CMK (cell line): Measurements from ENCODE around the gene KRT81.
A peak's percentile ranks its signal among the peaks of the same experiment; 100 is the strongest.
"Not testable (repeated sequence)": the region's sequence is repeated elsewhere in the genome, so short reads cannot be mapped to it uniquely, and the experiment has no call there.

Source experiments
- DNase-seq: peaks from one replicate; pipeline ENCODE4 v3.0.0-alpha.2; 2010; ENCODE audit warnings: low read depth

Gene KRT81

DNA sequence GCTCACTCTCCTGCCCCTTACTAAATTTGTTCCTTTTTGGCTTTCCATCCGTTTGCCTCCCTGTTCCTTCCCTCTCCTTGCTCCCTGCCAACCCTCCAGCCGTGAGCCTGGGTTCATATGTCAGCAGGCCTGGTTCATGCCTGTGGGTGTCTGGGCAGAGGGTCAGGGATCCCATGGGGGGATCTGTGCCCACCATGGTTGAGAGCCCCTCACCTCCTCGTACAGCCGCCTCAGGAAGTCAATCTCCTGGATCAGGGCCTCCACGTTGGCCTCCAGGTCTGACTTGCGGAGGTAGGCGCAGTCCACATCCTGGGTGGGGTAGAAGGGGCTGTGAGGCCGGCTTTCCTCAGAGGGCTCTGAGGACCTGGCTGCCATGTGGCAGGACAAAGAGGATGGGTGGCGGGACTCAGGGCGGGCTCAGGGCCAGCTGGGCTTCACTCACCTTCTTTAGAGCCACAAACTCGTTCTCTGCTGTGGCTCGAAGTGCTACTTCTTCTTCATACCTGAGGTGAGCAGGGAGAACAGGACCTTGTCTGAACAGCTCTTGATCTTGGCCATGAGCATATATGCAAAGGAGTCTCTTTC is 26.2 kb upstream of the KRT81 start:
- no peak for DNase-seq

DNA sequence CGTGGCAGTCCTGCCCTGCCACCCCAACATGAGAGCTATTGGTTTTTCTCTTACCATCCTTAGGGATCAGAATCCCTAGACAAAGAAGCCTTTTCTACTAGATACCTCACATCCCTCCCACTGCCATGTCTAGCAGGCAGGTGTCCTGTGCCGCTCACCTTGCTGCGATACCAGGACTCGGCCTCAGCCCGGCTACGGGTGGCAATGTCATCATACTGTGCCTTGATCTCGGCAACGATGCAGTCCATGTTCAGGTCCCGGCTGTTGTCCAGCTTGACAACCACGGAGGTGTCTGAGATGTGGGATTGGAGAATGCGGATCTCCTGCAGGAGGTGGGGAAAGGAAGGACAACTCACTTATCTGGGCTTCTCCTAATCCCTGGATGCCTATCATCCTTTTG is 25.4 kb upstream of the KRT81 start:
- DNase-seq: no peak

DNA sequence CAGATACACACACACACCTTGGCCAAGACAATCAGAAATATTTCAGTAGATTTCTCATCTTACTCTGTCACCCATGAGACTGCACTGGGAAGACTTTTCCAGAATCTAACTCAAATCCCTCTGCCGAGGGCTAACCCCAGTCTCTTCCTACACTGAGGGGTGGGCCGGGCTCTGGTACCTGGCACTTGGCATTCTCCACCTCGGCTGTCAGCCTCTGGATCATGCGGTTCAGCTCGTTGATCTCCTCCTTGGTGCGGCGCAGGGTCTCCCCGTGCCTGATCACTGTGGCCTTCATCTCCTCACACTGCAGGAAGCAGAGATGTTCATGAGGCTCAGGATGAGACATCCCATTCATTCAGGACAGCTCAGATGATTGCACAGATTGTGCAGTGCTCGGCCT is 25.0 kb upstream of the KRT81 start:
- DNase-seq: no peak

DNA sequence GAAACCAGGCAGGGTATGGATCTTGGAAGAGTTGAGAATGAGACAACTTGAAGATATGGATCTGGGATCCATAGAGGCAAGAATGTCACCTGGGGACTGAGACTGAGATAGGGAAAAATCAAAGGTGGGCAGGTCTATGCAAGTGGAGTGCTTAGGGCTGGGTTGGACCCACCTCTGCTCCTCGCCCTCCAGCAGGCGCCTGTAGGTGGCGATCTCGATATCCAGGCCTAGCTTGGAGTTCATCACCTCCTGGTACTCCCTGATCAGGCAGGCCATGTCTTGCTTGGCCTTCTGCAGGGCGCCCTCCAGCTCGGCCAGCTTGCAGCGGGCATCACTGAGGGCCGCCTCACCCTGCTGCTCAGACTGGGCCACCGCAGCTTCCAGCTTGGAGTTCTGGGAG is 24.4 kb upstream of the KRT81 start:
- not testable (repeated sequence) for DNase-seq

DNA sequence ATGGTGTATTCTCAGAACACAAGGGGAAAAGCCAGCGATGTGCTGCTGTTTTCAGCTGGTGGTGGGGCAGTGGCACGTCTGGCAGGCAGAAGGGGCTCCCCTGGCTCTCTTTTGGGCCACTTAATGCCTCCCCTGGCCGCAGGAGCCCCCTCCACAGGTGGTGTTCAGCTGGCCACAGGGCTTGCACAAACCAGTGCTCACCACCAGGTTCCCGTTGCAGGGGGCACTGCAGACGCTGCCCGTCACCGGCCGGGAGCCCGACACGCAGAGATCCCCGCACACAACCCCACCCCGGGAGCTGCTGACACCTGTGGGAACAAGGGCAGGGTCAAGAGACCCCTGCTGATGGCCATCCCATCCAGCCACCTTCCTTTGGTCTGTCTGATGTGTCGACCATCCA is 23.2 kb upstream of the KRT81 start:
- no peak for DNase-seq

DNA sequence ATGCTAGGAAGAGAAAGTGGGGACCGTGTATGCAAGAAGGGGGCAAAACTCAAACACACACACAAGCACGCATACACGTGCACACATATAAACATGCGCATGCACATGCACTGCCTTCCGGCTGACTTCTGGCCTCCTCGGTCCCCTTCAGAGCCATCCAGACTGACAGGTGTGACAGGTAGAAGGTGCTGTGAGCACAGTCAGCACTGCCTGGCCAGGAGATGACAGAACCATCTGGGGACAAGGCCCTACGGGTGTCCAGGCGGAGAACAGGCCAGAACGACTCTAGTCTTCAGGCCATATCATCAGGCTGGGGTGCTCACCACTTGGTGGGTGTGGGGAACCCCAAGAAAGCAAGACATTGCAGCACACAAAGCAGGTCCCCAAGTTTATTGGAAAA is 22.6 kb upstream of the KRT81 start:
- DNase-seq: no peak

DNA sequence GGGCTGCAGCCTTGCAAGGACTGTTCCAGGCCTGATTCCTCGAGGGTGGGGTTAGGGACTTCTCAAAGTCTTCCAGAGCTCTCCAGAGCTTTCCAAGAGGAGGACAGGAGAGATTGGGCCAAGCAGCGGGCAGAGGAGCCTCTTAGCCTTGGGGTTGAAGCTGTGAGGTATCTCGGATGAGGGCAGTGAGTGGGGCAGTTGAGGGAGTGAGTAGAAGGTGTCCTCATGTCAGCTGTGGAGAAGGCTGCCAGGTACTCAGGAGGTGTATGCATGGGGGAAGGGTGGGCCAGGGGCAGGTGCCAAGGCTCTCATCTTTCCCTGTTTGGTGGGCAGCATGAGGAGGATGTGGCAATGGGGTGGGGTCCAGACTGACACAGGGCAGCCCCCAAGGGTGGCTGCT is 22.1 kb upstream of the KRT81 start:
- no peak for DNase-seq

DNA sequence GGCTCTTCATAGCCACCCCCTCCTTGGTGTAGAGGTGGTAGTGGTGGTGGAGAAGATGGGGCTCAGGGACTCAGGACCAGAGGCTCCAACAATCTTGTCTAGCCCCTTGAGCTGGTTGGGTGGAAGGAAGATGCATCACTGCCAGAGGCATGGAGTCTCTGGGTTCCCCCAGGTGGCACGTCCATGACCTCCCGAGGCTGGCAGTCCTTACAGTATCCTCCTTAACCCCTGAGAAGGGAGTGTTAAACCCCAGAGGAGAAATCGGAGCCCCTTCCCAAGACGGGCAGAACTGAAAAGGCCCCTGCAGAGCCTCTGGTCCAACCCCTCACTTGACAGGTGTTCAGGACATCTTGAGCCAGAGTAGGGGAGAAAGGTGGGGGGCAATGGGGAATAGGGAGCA is 20.8 kb upstream of the KRT81 start:
- no peak for DNase-seq

DNA sequence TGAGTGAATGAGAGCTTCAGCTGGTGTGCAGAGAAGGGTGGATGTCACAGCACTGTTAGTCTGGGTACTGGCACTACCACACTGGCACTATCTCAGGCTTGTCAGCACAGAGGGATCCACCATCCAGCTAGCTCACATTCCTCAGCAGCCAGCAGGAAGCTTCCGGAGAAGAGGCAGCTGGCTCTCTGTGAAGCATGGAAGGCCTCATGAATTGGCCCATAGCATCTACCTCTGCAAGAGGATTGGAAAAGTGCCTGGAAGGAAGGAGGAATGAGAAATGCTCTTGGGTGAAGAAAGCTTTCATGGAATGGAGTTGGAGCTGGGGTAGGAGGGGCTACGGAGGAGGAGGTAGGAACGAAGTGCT is 19.9 kb upstream of the KRT81 start:
- no peak for DNase-seq

DNA sequence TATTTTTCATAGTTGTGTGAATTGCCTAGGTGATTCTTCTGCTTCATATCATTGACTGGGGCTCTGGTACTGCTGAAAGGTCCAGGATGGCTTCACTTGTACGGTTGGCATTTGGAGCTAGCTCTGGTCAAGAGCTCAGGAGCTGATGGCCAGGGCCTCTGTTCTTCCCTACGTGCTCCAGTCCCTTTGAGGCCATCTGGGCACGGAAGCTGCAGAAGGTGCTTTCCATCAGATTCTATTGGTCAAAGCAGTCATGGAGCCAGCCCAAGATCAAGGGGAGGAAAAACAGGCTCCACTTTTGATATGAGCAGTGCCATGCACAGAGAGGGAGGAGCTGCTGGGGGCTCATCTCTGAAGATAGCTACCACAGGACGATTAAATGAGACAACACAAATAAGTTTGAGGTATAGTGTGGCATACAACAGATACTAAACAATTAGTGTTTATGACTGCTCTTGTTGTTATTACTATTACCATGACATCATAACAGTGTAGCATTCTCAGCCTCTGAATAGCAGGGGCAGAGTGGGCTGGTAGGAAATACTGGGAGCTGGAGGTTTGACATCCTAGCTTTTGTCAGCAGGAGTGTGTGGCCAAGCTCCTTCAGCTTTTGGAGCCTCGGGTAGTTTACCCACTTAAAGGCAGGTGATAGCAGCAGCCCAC is 19.4 kb upstream of the KRT81 start:
- no peak for DNase-seq

DNA sequence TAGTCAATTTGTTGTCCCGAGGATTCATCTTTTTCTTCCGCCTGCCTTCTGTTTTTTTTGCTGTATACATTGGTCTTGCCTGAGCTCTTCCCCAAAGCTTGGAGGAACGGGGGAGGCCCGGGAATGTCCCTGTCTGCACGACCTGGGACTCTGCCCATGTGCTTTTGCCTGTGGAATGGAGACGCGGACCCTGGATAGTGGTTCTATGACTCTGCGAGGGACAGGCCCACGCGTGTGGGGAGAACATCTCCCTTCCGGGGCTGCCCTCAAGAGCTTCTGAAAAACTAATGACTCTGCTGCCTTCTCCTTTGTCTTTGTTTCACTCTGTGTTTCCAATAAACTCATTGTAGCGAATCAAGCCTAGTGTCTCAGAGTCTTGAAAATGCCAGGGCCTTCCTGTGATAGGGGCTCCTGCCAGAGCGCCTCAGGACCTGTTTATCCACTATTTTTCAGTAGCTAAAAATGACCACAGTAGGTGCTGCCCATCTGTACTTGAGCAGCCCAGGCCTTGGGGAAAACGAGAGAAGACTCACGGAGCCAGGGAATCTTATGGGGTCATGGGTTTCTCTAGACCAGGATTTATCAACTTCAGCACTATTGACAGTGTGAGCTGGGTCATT is 17.6 kb upstream of the KRT81 start:
- DNase-seq: no peak

DNA sequence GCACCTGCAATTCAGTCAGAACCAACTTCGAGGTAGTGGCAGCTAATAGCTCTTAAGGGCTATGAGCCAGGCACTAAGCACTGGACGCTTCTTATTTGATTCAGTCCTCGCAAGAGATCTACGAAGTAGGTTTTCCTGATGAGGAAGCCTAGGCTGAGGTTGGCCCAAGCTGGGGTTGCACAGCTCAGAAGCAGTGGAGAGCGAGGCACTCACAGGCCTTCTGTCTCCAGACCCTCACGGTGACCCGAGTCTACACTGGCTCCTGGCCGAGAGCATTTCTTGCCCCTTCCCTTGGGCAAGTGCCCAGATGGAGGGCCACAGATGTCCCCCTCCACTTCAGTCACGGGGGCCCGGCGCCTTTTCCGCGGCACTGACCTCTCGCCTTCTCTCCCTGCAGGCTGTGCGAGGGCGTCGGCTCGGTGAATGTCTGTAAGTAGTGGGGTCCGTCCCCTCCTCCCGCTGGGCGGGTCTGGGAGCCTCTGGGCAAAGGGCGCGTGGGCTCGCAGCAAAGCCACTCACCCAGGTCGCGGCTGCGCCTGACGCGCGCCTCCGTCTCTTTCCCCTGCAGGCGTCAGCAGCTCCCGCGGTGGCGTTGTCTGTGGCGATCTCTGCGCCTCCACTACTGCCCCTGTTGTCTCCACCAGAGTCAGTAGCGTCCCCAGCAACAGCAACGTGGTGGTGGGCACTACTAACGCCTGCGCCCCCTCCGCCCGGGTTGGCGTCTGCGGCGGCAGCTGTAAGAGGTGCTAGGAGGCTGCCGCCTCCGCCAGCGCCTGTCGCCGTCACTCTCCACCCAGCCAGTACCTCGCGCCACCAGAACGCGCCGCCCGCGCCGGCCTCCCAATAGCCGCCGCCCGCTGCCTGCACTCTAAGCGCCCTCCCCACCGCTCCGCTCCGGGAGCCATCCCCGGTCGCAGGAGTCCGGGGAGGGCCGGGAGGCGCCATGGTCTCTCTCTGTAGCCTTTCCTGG is 16.8 kb upstream of the KRT81 start:
- no peak for DNase-seq

DNA sequence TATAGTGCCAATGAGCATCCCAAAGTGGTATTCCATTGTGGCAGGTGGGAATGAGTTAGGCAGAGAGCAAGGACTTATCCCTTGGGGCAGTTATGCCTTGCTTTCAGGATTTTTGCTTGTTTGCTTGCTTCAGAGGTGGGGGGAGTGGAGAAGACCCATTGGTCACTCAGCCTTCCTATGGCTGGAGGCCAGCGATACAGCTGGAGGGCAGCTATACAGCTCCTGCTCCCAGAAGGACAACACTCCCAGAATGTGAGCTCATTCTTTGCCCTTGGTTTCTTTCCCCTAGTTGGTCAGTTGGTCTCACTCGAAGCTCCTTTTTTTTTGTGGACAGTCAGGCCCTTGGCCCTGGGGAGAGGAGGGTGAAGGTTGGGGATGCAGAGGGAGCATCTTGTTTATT is 15.4 kb upstream of the KRT81 start:
- DNase-seq: no peak

DNA sequence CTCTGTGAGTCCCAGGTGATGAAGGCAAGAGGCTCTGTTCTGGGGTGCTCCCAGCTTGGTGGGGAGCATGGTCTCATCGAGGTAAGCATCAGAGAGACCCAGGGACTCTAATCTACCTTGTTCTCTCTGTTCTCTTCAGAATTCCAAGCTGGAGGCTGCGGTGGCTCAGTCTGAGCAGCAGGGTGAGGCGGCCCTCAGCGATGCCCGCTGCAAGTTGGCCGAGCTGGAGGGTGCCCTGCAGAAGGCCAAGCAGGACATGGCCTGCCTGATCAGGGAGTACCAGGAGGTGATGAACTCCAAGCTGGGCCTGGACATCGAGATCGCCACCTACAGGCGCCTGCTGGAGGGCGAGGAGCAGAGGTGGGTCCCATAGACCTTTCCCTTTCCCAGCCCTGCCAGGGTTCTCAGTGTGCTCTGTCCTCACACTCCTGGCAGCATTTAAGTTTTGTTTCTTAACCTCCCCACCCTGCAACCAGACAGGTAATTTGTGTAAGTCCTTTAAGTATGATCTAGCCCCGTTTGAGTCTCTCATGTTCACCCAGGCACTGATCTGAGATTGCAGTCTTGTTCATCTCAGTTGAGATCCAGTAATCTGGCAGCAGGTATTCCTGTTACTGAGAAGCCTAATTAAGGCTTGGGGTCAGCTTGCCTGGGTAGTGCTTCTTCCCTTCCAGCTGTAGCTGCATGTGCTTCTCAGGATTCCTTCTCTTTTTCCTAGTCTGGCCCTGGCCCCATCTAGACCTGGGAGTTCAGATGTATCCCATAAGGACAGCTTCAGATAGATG is 14.8 kb upstream of the KRT81 start:
- no peak for DNase-seq

DNA sequence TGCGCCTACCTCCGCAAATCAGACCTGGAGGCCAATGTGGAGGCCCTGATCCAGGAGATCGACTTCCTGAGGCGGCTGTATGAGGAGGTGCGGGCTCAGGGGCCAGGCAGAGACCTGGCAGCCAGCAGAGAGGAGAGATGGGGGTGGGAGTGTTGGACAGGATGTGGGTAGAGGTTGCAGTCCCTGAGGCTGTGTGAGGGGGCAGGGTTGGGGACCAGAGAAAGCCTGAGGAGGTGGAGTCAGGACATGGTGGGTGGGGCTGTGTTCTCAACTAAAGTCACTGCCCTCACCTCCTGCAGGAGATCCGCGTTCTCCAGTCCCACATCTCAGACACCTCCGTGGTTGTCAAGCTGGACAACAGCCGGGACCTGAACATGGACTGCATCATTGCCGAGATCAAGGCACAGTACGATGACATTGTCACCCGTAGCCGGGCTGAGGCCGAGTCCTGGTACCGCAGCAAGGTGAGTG is 13.6 kb upstream of the KRT81 start:
- peak; percentile 18 for DNase-seq

DNA sequence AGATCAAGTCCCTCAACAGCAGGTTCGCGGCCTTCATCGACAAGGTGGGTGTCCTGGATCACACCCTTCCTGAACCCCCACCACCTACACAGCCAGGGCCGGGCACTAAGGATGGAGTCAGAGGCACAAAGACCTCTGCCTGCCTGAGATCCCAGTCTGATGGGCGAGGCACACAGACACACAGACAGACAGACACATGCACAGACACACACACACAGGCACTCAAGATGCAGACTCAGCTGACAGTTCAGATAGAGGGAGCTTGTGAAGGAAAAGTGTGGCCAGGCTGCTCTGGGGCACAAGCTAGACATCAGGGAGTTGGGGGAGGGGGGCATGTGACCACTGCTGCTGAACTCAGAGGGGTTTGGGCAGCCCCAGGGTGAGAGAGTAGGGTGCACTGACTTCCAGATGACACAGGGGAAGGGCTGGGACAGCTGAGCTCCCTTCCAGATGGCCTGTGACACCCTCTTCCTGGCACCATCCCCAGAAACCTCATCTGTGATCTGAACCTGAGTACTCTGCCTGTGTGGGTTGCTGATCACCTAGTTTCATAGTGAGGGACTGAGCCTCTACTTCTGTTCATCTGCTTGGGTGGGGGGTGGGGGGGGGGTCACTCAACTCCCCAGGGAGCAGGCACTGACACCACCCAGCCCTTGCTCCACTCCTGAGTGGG is 11.0 kb upstream of the KRT81 start:
- DNase-seq: not testable (repeated sequence)

DNA sequence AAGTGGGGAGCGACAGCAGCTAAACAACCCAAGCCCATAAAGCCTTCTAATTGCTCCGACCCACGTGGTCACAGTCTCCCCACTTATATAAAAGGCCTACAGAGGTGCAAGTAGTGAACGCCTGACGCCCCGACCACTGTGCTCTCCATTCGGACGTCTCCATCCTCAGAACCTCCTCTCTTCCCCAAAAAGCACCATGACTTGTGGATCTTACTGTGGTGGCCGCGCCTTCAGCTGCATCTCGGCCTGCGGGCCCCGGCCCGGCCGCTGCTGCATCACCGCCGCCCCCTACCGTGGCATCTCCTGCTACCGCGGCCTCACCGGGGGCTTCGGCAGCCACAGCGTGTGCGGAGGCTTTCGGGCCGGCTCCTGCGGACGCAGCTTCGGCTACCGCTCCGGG is 10.4 kb upstream of the KRT81 start:
- DNase-seq: not testable (repeated sequence)

DNA sequence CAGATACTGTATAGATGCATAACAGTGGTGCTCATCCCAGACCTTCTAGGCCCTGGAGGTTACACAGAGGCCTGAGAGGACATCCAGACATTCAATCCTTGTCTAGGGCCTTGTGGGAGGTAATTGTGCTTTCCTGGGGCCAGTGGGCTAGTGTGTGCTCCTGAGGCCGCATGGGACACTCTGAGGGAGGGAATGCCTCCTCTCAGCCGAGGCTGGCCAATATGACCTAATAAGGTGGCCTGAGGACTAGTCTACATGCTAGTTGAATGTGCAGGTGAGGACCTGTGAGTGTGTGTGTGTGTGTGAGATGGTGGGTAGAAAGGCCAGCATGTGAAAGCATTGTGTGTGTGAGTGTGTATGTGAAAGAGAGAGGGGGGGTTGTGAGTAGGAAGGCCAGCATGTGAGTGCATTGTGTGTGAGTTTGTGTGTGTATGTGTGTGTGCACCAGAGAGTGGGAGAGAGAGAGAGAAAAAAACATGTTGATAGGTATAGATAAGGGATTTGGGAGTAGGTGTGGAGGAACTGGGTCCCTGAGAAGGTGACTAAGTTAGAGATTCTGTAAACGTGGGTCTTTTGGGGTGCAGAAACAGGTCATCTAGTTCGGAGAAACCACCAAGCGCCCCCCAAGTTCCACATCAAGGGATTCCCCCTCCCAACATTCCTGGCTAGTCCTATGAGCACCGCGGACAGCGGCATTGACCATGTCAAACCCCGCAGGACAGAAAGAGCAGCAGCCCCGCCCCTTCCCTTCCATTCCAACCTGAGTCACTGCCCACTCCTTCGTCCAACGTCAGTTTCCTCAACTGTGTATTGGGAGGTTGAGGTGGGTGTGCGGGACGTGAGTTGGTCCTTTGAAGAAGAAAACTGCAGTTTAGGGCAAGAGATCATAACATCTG is 9.7 kb upstream of the KRT81 start:
- no peak for DNase-seq

DNA sequence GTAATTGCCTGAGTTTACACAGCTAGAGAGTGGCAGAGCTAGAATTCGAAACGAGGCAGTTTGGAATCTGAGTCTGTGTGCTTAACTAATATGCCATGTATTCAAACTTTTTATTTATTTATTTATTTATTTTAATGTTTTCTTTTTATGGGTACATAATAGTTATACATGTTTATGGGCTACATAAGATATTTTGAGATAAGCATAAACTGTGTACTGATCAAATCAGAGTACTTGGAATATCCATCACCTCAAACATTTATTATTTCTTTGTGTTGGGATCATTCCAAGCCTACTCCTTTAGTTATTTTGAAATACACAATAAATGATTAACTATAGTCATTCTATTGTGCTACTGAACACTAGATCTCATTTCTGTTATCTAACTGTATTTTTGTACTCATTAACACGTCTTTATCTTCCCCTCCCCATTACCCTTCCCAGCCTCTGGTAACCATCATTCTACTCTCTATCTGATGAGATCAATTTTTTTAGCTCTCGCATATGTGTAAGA is 7.4 kb upstream of the KRT81 start:
- no peak for DNase-seq
